AG09309 (cell line): ENCODE measurements around the gene POP4.

Experiments
- DNase-seq: peaks from one replicate; pipeline ENCODE4 v3.0.0-alpha.2; 2010; ENCODE audit warnings: low read depth
- H3K4me3 ChIP-seq: 2 replicates; pipeline ENCODE4 v1.5.1; 2011; ENCODE audit warnings: mild to moderate bottlenecking, low read depth, low read length, moderate library complexity; ENCODE audit not compliant: control insufficient read depth
- CTCF ChIP-seq: IDR thresholded peaks from 2 replicates; pipeline ENCODE4 v1.5.1; 2011; ENCODE audit warnings: mild to moderate bottlenecking, low read depth, low read length, inconsistent platforms; ENCODE audit not compliant: insufficient read depth, control insufficient read depth; ENCODE audit errors: missing control alignments

The POP4 gene

GRCh38 chr19:29662604-29663404 is 56.7 kb downstream of the POP4 start:
- TF ChIP-seq CTCF: no peak
- DNase-seq: peak; percentile 83
- H3K4me3 ChIP-seq: peak overlapping the region; percentile 9

GRCh38 chr19:29663861-29664752 is 58.0 kb downstream of the POP4 start:
- no peak for DNase-seq
- no peak for TF ChIP-seq CTCF
- no peak overlapping the region for H3K4me3 ChIP-seq

- H3K4me3 ChIP-seq: peak overlapping the region; percentile 65
- DNase-seq: no peak
- no peak for TF ChIP-seq CTCF
These were observed 58.7 kb downstream of the POP4 start for GRCh38 chr19:29664753-29665214.

GRCh38 chr19:29665215-29665825 is 59.2 kb downstream of the POP4 start, which contains the start of gene PLEKHF1:
PLEKHF1 (plus strand) TSS chr19:29665461; CDS start chr19:29673840, 8,379 bp downstream.
- DNase-seq: no peak
- peak within 1 kb of the TSS; percentile 65 for H3K4me3 ChIP-seq
- TF ChIP-seq CTCF: no peak

- TF ChIP-seq CTCF: no peak
- no peak for DNase-seq
- peak overlapping the region; percentile 65 for H3K4me3 ChIP-seq
These were observed 59.9 kb downstream of the POP4 start for GRCh38 chr19:29665826-29666577.
